ENCODE measurements around the gene SLC2A4RG.

GRCh38 chr20:63771046-63771707, 31.6 kb downstream of the SLC2A4RG start:
- TF ChIP-seq CTCF (IDR thresholded peaks at IDR 0.05) (no peak), POLR2A (IDR thresholded peaks at IDR 0.05) (no peak)

Data from adrenal gland (tissue), 5 donors.